Measurements from ENCODE around the gene PWP2.
"Not testable (repeated sequence)": the region's sequence is repeated elsewhere in the genome, so short reads cannot be mapped to it uniquely, and the experiment has no call there.

PWP2 gene

DNA sequence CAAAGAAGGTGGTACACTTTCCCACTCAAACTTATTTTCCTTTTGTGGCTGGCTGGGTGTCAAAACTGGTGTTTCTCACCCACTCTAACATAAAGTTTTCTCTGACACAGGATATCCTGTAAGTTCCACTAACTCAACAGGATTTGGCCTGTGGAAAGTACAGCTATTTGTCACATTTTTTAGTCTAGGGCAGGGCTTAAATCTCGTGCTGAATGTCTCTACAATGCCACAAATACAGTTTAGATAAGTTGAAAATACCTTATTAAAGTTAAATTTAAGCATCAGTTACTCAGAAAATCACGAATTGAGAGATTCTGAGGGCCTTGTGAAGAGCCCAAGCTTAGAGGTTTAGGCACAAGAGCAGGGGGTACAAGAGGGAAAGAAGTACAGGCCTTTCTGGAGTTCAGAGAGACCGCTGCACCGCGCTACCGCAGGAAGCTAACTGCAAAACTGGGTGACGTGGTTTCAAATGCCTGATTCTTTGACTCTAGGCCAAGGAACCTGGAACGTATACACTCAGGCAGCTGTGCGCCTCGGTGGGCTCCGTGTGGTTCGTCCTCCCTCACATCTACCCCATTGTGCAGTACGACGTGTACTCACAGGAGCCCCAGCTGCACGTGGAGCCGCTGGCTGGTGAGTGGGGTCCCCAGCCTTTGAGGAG, 23.4 kb upstream of the PWP2 start:
- no peak for DNase-seq

DNA sequence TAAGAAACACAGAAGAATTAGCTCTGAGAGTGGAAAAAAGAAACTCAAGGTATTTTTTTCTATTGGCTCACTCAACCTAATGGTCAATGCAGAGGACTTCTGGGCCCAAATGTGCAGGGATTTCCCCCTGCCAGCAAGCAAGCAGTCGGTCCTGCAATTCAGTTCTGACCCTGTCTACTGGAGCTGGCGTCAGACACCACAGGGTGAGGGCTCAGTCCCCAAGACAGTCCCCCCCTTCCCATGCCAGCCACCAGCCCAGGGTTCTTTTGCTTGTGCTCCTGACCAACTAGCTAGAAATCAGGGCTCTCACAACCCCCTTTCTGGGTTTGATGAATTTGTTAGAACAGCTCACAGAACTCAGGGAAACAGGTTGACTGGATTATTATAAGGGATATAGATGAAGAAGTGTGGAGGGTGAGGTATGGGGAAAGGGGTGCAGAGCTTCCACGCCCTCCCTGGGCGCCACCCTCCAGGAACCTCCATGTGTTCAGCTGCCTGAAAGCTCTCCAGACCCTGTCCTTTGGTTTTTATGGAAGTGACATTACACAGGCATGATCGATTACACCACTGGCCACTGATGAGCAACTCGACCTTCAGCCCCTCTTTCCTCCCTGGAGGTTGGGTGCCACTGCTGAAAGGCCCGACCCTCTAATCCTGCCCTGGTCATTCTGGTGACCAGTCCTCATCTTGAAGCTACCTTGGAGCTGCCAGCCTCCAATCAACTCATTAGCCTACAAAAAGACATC, 22.5 kb upstream of the PWP2 start:
- DNase-seq: no peak

DNA sequence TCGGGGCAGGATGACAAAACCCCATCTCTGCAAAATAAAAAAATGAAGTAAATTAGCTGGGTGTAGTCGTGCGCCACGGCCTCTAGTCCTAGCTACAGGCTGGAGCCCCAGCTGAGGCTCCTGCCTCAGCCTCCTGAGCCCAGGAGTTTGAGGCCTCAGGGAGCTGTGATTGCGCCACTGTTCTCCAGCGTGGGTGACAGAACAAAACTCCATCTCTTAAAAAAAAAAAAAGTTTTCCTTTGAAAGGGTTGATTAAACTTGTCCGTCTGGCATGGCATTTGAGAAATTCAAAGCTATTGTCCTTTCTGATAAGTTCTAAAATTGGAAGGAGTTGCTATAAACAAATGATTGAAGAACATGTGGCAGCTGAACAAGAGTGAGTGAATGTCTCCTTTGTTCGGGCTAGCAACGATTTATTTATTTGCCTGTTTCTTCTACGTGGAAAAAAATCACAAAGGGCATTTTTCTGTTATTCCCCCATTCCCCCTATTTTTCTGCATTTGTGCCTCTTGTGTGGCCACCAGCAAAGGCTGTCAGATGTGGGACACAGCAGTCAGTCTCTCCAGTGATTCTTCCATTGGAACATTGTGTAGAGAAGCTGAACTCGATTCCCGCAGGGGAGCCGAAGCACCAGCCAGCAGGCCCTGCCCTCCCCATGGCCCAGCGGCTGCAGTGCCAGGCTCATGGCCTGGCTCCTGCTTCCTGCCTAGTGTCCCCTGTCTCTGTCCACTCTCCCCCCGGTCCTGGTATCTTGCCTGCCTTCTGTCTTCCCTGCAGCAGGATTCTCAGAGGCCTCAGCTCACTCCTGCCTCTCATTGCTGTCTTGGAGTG, 21.5 kb upstream of the PWP2 start:
- no peak for DNase-seq

DNA sequence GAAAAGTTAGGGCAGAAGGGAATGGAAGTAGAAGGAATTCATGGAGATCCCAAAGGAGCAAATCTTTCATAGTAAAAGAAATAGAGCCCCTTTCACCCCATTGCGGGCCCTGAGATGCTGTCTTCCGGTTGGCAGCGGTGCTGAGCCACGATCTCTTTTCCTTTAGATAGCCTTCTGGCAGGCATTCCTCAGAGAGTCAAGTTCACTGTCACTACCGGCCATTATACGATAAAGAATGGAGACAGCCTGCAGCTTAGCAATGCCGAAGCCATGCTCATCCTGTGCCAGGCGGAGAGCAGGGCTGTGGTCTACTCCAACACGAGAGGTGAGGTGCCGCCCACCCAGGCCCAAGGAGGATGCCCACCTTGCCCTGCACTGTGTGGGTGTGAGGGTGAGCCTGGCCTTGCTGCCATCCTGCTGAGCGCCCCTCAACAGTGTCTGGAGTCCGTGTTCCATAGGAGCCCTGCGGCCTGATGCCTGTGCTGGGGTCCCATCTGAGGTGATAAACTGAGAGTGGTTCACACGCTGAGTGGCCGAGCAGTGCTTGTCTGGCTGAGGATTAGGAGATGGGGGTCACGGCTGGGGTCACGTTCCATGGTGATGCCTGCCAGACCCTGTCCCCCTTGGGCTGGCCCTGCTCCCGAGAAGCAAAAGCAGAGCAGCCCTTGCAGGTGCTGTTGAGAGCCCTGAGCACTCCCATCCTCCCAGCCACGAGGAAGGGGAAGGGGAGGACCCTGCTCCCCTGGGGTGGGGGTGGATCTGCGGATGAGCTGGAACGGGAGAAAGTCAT, 20.4 kb upstream of the PWP2 start:
- DNase-seq: no peak

DNA sequence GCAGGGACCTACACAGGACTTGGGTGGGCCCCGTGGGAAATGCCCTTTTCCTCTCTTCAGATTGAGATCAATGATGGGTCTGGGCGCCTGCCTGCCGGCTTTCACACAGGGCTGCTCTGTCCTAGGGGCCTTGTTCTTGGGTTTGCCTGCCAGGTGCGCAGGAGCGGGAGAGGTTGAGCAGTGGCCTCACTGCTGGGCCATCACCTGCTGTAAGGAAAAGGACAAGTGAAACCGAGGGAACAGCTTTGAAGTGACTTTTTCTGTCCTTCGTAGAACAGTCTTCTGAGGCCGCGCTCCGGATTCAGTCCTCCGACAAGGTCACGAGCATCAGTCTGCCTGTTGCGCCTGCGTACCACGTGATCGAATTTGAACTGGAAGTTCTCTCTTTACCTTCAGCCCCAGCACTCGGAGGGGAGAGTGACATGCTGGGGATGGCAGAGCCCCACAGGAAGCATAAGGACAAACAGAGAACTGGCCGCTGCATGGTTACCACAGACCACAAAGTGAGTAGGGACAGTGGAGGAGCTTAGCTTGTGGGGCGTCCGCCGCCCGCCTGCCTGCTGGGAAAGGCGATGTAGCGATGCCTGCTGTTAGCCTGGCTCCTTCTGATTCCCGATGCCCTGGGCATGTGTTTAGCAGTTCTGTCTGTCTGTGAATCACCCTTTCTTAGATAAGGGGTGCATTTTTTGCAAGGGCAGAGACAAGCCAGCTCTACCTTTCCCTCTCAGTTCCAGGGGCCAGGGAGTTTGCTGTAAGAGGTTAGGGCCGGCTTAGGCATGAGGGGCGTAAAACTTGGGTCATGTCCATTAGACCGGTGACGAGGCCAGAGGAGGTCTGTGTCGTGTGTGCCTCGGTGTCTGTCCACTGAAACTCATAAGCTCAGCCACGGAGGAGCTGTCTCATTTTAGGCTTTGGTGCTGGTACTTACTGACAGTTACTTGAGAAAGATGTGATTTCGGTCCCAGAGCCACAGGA, 19.5 kb upstream of the PWP2 start:
- DNase-seq: no peak

DNA sequence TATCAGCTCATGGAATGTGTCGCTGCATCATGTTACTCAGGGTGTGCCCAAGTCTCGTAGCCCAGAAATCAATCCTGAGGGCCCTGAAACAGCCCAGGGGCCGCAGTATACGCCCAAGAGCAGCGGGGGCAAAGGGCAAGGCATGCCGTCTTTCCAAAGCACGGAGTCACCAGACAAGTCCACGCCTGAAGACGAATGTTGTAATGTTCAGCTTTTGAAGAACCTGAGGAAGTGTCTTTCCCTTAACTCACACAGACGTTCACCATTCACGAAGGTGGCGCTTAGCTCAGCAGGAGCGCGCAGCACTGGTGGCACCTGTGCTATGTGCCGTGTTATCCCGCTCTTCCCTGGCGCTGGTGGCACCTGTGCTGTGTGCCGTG, 18.8 kb upstream of the PWP2 start:
- DNase-seq: no peak

DNA sequence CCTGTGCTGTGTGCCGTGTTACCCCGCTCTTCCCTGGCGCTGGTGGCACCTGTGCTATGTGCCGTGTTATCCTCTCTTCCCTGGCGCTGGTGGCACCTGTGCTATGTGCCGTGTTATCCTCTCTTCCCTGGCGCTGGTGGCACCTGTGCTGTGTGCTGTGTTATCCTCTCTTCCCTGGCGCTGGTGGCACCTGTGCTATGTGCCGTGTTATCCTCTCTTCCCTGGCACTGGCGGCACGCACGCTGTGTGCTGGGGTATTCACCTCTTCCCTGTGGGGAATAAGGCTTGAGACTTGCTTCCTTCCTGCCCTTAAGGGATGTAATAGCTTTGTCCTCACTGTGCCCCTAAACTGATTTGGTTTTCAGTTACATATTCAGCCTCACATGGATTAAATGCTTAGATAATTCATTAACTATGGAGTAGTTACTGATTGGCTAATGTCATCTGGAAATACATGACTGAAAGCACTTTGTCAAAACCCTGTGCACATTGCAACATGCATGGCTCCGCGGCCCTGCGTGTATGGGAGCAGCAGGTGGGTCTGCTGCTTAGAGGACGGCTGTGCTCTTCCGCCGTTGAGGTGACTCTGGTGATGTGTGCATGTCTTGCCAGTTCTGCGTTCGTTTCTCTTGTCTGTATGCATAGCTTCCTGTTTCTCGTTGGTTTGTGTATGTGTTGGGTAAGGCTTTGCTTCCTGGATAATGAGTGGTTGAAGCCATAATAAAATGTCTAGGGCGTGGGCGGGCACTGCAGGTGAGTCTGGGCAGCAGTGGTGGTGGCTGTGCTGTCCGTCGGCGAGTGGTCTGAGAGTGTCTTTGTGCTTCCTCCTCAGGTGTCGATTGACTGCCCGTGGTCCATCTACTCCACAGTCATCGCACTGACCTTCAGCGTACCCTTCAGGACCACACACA, 17.9 kb upstream of the PWP2 start:
- DNase-seq: no peak

DNA sequence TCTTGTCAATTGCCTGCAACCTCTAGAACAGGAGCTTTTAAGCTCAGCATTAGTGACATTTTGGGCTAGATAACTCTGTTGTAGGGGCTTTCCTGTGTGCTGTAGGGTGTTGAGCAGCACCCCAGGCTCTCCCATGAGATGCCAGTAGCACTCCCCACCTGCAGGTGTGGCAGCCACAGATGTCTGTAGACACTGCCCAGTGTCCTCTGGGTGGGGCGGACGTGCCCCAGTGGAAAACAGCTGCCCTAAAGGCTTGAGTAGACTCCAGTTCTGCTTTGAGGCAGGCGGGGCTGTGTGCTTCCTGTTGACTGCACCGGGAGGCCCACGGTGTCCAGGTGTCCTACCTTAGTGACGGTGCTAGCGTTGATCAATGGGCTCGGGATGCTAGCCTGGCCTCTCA, 16.9 kb upstream of the PWP2 start:
- DNase-seq: no peak

DNA sequence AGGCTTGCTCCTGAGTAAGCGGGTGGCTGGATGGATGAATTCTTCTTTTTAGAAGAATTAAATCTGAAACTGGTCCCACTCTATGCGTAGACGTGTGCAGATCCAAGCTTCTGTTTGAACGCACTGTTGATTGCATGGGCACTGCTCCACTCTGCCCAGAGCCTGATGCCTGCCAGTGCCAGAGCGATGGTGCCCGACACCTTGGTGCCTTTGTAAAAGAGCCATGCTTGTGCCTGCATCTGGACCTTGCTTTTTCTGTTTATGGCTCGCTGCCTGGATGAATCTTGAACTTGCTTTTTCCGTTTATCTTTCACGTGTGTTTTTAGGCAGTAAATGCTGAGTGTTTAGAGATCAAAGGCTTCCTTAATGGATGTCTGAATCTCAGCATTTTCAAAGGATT, 15.0 kb upstream of the PWP2 start:
- DNase-seq: no peak

DNA sequence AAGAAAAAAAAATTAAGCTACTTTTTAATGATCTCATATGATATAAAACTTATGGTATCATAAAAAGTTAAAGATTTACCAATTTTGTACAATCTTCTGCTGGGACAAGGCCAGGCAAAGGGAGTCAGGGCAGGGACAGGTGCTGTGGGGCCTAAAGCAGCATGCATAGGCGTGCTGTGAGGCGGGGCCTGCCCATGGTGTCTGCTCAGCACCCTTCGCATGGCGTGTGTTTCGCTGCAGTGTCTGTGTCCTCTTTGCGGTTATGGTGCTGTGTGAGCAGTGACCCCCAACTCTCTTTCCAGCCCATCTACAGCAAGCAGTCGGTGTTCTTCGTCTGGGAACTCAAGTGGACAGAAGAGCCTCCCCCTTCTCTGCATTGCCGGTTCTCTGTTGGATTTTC, 13.4 kb upstream of the PWP2 start:
- DNase-seq: no peak

DNA sequence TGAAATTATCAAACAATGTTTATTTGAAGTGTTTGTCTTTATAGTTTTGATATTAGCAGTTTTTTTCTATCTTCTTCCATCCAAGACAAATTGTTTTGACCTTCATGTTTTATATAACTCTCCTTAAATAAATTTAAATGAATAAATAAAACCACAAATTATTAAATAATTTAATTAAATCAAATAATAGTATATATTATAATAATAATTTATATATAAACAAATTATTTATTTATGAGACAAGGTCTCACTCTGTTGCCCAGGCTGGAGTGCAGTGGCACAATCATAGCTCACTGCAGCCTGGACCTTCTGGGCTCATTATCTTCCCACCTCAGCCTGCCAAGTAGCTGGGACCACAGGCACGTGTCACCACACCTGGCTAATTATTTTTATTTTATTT, 12.4 kb upstream of the PWP2 start:
- no peak for DNase-seq

DNA sequence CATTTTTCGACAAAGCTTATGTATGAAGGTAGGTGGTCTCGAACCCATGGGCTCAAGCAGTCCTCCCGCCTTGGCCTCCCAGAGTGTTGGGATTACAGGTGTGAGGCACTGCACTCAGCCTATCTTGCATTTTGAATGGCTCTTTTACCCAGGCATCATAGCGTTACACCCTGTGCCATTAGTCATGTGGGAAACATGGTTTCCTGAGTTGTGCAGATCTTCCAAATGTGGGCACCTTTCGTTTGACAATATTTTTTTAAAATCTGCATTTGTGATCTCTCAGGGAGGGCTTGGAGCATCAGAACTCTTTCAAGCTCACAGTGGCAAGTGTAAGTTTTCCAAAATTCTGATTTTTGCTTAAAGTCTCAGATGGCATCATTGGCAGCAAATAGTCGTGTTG, 8.7 kb upstream of the PWP2 start:
- not testable (repeated sequence) for DNase-seq

DNA sequence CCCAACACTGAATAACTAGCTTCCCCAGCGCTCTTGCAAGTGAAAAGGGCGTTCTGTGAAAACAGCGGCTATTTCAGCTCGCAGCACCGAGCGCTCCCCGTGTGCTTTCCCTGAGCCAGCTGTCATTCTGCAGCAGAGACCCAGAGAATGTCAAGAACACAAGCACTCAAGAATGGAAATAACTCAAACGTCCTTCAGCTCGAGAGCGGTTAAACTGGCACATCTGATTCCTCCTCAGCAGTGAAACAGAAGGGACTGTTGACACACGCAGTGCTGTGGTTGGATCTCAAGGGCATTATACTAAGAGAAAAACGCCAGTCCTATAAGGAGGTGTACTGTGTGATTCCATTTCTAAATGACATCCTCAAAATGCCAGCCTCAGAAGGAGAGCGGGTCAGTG, 8.2 kb upstream of the PWP2 start:
- not testable (repeated sequence) for DNase-seq

DNA sequence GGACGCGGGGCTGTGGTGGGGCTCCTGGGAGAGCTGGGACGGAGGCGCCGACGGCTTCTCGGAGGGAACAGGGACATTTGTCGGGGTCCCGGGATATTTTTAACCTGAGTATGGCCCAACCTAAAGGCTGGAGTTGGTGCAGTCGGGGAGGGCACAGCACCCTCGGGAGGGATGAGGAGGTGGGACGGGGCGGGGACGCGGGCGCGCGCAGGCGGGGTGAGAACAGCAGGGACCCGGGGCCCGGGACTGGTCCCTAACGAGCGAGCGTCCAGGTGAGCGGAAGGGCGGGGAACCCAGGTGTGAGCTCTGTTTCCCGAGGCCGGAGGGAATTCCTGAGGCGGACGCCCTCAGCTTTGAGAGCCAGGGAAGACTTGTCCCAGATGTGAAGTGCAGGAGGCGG, 390 bp downstream of the PWP2 start:
- not testable (repeated sequence) for DNase-seq

DNA sequence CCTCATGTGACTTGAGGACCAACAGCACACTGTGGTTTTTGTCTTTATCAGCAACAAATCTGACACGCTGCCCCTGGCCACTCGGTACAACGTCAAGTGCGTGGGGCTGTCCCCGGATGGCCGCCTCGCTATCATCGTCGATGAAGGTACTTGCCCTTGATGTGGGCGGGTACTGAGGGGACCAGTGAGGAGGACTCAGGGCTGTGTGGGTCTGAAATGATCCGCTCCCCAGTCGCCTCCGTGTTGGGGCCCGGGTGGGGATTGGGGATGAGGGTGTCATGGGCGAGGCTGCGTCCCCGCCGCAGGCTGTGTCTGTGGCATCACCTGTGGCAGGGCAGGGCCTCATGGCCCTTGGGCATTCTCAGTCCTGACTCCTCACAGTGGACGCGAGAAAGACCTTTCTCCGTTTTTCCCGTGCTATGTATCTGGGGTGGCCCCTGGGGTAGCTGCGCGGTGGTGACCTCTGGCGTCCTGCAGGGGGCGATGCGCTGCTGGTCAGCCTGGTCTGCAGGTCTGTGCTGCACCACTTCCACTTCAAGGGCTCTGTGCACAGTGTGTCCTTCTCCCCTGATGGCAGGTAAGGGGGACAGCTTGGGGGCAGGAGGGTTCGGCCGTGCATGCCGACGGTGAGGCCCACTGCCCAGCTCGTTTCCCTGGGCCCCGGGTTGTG, 6.6 kb downstream of the PWP2 start:
- not testable (repeated sequence) for DNase-seq

DNA sequence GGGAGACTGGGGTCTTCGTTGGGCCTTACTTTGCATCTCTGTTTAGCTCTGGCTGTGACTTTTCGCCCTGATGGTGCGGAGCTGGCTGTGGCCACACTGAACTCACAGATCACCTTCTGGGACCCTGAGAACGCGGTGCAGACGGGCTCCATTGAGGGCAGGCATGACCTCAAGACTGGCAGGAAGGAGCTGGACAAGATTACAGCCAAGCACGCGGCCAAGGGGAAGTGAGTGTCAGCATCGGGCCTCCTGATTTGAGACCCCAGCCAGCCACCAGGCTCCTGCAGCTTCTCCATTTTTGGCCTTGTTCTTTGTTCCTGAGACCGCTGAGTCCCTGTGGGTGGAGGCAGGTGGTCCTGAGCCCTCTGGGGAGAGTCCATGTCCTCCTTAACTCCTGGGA, 14.9 kb downstream of the PWP2 start:
- not testable (repeated sequence) for DNase-seq

DNA sequence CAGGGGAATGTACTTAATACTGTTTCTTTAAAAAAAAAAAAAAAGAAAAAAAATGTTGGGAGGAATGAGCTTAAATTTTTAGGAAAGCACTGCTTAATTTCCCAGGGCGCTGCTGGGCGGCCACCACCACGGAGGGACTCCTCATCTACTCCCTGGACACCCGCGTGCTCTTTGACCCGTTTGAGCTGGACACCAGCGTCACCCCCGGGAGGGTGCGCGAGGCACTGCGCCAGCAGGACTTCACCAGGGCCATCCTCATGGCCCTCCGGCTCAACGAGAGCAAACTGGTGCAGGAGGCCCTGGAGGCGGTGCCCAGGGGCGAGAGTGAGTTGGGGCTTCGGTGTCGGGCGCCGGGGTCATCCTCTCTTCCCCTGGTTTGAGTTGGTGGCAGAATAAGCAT, 20.6 kb downstream of the PWP2 start:
- not testable (repeated sequence) for DNase-seq

DNA sequence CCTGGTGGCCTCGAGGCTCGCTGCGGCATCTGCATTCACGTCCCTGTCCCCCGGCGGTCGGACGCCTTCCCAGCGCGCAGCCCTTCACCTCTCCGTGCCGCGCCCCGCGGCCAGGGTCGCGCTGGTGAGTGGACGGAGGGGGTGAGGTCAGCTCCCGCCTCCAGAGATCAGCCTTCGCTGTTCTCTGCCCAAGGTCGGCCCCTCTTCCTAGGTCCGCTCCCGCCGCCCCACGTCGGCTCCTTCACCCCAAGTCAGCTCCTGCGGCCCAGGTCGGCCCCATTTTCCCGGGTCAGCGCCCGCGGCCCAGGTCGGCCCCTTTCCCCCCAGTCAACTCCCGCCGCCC, 26.5 kb downstream of the PWP2 start:
- not testable (repeated sequence) for DNase-seq

DNA sequence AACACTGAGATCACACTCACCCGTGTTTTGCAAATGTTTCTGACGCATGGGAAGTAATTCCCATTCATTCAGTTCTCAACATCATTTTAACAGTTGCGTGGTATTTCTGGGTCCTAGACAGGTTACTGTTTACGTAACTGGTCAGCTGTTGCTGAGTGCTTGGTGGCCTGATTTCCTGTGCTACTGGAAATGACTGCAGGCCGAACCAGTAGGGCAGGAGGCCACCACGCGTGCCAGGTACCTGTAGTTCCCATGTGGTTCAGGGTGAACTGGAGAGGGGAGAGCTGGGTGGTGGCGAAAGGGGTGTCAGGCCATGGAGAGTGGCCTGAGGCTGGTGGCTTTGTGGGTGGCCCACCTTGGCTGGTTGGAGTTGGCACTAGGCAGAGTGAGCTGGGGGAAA, 27.5 kb downstream of the PWP2 start:
- not testable (repeated sequence) for DNase-seq

DNA sequence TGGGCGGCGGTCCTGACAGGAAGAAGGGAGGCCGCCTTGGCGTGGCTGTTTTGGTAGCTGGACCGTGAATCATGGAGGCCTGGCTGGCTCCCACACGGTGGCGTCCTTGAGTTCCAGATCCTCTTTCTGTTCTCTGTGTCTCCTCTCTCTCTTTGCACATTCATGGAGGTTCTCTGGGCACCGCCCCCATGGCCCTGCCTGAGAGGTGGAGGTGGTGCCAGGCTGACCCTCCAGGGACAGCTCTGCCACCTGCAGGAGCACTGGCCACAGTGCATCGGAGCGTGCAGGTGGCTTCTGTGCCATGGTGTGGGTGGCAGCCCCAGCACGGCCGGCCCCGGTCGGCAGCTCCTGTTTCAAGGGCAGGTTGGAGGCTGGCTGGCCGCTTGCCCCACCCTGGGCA, 30.8 kb downstream of the PWP2 start:
- not testable (repeated sequence) for DNase-seq

Data from KG1 (cell line).